WTC11 (cell line): ENCODE measurements around the gene SNAP47.

Source experiments
- AFF4 ChIP-seq: sonication (generic); formaldehyde crosslinking; IDR thresholded peaks from 2 replicates; pipeline ENCODE4 v1.8.1; 2023; ENCODE audit warnings: mild to moderate bottlenecking, missing genetic modification reagents, borderline replicate concordance
- CREM ChIP-seq: sonication (generic); formaldehyde crosslinking; IDR thresholded peaks from 2 replicates; pipeline ENCODE4 v1.8.1; 2022; ENCODE audit warnings: mild to moderate bottlenecking, missing genetic modification reagents, moderate library complexity
- CTCF ChIP-seq: fragments of 200-600 bp; IDR thresholded peaks from 2 replicates; pipeline ENCODE4 v1.8.0; 2022; ENCODE audit warnings: antibody characterized with exemption
- ESRRA ChIP-seq: sonication (generic); formaldehyde crosslinking; IDR thresholded peaks from 2 replicates; pipeline ENCODE4 v1.8.1; 2022; ENCODE audit warnings: mild to moderate bottlenecking, missing genetic modification reagents, borderline replicate concordance
- FOXJ3 ChIP-seq: sonication (generic); formaldehyde crosslinking; IDR thresholded peaks from 2 replicates; pipeline ENCODE4 v1.9.0; 2021; ENCODE audit warnings: missing genetic modification reagents, mild to moderate bottlenecking, borderline replicate concordance
- GTF2I ChIP-seq: fragments of 250-450 bp; sonication (Bioruptor Pico); conservative IDR thresholded peaks from 2 replicates; pipeline ENCODE4 v1.4.0; 2021; ENCODE audit warnings: mild to moderate bottlenecking
- HMGXB4 ChIP-seq: sonication (generic); formaldehyde crosslinking; IDR thresholded peaks from 2 replicates; pipeline ENCODE4 v1.8.1; 2023; ENCODE audit warnings: mild to moderate bottlenecking, moderate library complexity, missing genetic modification reagents
- MAX ChIP-seq: sonication (generic); formaldehyde crosslinking; IDR thresholded peaks from 2 replicates; pipeline ENCODE4 v1.8.0; 2022; ENCODE audit warnings: mild to moderate bottlenecking, missing genetic modification reagents
- NFE2L1 ChIP-seq: sonication (generic); formaldehyde crosslinking; IDR thresholded peaks from 2 replicates; pipeline ENCODE4 v1.8.1; 2023; ENCODE audit warnings: missing genetic modification reagents
- NR3C1 ChIP-seq: sonication (generic); formaldehyde crosslinking; conservative IDR thresholded peaks from 2 replicates; pipeline ENCODE4 v1.8.1; 2023; ENCODE audit warnings: low read depth, mild to moderate bottlenecking, missing genetic modification reagents
- SMAD4 ChIP-seq: sonication (generic); formaldehyde crosslinking; IDR thresholded peaks from 2 replicates; pipeline ENCODE4 v1.8.0; 2022; ENCODE audit warnings: mild to moderate bottlenecking, missing genetic modification reagents

- TF ChIP-seq AFF4 (CRISPR knock-in tag) (no peak), CTCF (no peak), HMGXB4 (CRISPR knock-in tag) (no peak), NFE2L1 (CRISPR knock-in tag) (no peak), CREM (CRISPR knock-in tag) (no peak), MAX (CRISPR knock-in tag) (no peak), FOXJ3 (no peak), NR3C1 (CRISPR knock-in tag) (no peak), GTF2I (no peak), ESRRA (CRISPR knock-in tag) (no peak), SMAD4 (no peak)
Observed at GRCh38 chr1:227749916-227750710, 14.9 kb downstream of the SNAP47 start.
